OCI-LY1 (cell line): ENCODE results near the gene MBNL1.

Experiments
- EZH2 ChIP-seq: fragments of 200-600 bp; sonication (generic), shearing (Covaris generic); IDR thresholded peaks from 2 replicates; pipeline ENCODE4 v1.8.0; 2017; ENCODE audit warnings: borderline replicate concordance, mixed run types, mild to moderate bottlenecking, antibody characterized with exemption, low read length, moderate library complexity, mixed read lengths
- TF ChIP-seq, protein P1 (sequence below): fragments of 200-600 bp; sonication (generic), shearing (Covaris generic); IDR thresholded peaks from 2 replicates; pipeline ENCODE4 v1.5.1; 2017; ENCODE audit warnings: mild to moderate bottlenecking, antibody characterized with exemption, low read length, moderate library complexity, mixed read lengths

- TF ChIP-seq, protein P1, sequence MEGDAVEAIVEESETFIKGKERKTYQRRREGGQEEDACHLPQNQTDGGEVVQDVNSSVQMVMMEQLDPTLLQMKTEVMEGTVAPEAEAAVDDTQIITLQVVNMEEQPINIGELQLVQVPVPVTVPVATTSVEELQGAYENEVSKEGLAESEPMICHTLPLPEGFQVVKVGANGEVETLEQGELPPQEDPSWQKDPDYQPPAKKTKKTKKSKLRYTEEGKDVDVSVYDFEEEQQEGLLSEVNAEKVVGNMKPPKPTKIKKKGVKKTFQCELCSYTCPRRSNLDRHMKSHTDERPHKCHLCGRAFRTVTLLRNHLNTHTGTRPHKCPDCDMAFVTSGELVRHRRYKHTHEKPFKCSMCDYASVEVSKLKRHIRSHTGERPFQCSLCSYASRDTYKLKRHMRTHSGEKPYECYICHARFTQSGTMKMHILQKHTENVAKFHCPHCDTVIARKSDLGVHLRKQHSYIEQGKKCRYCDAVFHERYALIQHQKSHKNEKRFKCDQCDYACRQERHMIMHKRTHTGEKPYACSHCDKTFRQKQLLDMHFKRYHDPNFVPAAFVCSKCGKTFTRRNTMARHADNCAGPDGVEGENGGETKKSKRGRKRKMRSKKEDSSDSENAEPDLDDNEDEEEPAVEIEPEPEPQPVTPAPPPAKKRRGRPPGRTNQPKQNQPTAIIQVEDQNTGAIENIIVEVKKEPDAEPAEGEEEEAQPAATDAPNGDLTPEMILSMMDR, result no peak
- TF ChIP-seq EZH2, result no peak
These were observed 227.6 kb downstream of the MBNL1 start for GRCh38 chr3:152496286-152496685.
